B cell (primary cell): Measurements from ENCODE around the gene IRAK2. TPM values are rescaled to one million over a fixed set of nuclear protein-coding genes. Genes with fewer than 3 reads are reported as not detected.

Experiments
- ATAC-seq: fragments of 200-7000 bp; cut with Tn5 transposase; one replicate; pipeline ENCODE4 v1.10.0; 2021; ENCODE audit warnings: low read depth, mild to moderate bottlenecking, moderate number of reproducible peaks, moderate library complexity
- CTCF ChIA-PET: fragments of 350-600 bp; sonication (Branson Sonifier 250); formaldehyde crosslinking; loops from one replicate; lab custom pipeline; 2021; ENCODE audit warnings: antibody characterized with exemption, inconsistent platforms; lab: Charles Lee
- POLR2A ChIA-PET: fragments of 350-600 bp; sonication (Branson Sonifier 250); formaldehyde crosslinking; loops from one replicate; lab custom pipeline; 2021; ENCODE audit warnings: antibody characterized with exemption; lab: Charles Lee
- DNase-seq: peaks from one replicate; pipeline ENCODE4 v3.0.0; 2013
- H2AFZ ChIP-seq: 2 replicates; pipeline ENCODE4 v1.6.1; 2012; ENCODE audit warnings: mild to moderate bottlenecking, low read depth, low read length; ENCODE audit not compliant: insufficient read depth, poor library complexity, severe bottlenecking
- H3K27ac ChIP-seq, 2 donors: 1 replicate in 1 of 2; 2 replicates in 1 of 2; pipeline ENCODE4 v1.5.1; 2012 to 2013; ENCODE audit warnings: low read length in 2 of 2, mild to moderate bottlenecking in 2 of 2, moderate library complexity in 1 of 2
- H3K27me3 ChIP-seq, 4 experiments: fragments of 200-600 bp in 1 of 4; sonication (generic) in 1 of 4; replicated peaks in 1 of 4; 1 replicate in 2 of 4; 2 replicates in 2 of 4; pipeline versions ENCODE4 v1.6.1 to v1.7.0; 2013 to 2016; ENCODE audit warnings: low read length in 3 of 4, mild to moderate bottlenecking in 2 of 4, mixed read lengths in 1 of 4, moderate library complexity in 1 of 4; ENCODE audit not compliant: insufficient read depth in 4 of 4, control insufficient read depth in 3 of 4; ENCODE audit errors: control extremely low read depth in 1 of 4
- H3K36me3 ChIP-seq, 2 experiments: replicated peaks in 1 of 2; 1 replicate in 1 of 2; 2 replicates in 1 of 2; pipeline versions ENCODE4 v1.6.1 to v1.7.1; 2013; ENCODE audit warnings: low read length in 1 of 2; ENCODE audit not compliant: insufficient read depth in 2 of 2, control insufficient read depth in 1 of 2; ENCODE audit errors: control extremely low read depth in 1 of 2, extremely low read depth in 1 of 2
- H3K4me1 ChIP-seq, 2 donors: fragments of 200-600 bp in 1 of 2; sonication (generic) in 1 of 2; 1 replicate in 1 of 2; 2 replicates in 1 of 2; pipeline versions ENCODE4 v1.5.1 to v1.6.1; 2013 to 2017; ENCODE audit warnings: low read length in 2 of 2; ENCODE audit not compliant: control insufficient read depth in 2 of 2, insufficient read depth in 2 of 2
- H3K4me2 ChIP-seq: replicated peaks from 2 replicates; pipeline ENCODE3; 2012; ENCODE audit warnings: mild to moderate bottlenecking, low read depth, low read length; ENCODE audit not compliant: poor library complexity, severe bottlenecking
- H3K4me3 ChIP-seq, 5 experiments: fragments of 200-600 bp in 1 of 5; sonication (generic) in 1 of 5; 1 replicate in 3 of 5; 2 replicates in 2 of 5; pipeline versions ENCODE4 v1.5.1 to v1.7.0; 2011 to 2016; ENCODE audit warnings: low read length in 4 of 5, mild to moderate bottlenecking in 4 of 5, low read depth in 2 of 5, control low read depth in 1 of 5, moderate library complexity in 1 of 5; ENCODE audit not compliant: insufficient read depth in 1 of 5; ENCODE audit errors: control extremely low read depth in 1 of 5, extremely low read depth in 1 of 5
- H3K79me2 ChIP-seq: fragments of 200-600 bp; sonication (generic); one replicate; pipeline ENCODE4 v1.6.0; 2016; ENCODE audit warnings: low read length; ENCODE audit not compliant: control insufficient read depth, insufficient read depth
- H3K9ac ChIP-seq: fragments of 200-600 bp; sonication (generic); 2 replicates; pipeline ENCODE4 v1.6.1; 2017; ENCODE audit warnings: mild to moderate bottlenecking, low read length, moderate library complexity
- H3K9me3 ChIP-seq, 3 donors: one replicate each; pipeline versions ENCODE4 v1.6.1 to v1.7.1; 2013; ENCODE audit warnings: low read length in 2 of 3; ENCODE audit not compliant: control insufficient read depth in 2 of 3, insufficient read depth in 1 of 3; ENCODE audit errors: control extremely low read depth in 1 of 3
- H4K20me1 ChIP-seq: 2 replicates; pipeline ENCODE4 v1.6.0; 2012; ENCODE audit warnings: mild to moderate bottlenecking, low read length; ENCODE audit not compliant: insufficient read depth, control insufficient read depth, poor library complexity, severe bottlenecking
- H3K27ac Mint-ChIP-seq: one replicate; pipeline ENCODE4 v1.8.0; 2021; ENCODE audit warnings: mixed read lengths
- H3K27me3 Mint-ChIP-seq: one replicate; pipeline ENCODE4 v1.8.0; 2021; ENCODE audit warnings: mixed read lengths
- H3K4me1 Mint-ChIP-seq: one replicate; pipeline ENCODE4 v1.8.0; 2021; ENCODE audit warnings: mixed read lengths
- H3K4me3 Mint-ChIP-seq: one replicate; pipeline ENCODE4 v1.8.0; 2021; ENCODE audit warnings: mixed read lengths
- H3K9me3 Mint-ChIP-seq: one replicate; pipeline ENCODE4 v1.8.0; 2022; ENCODE audit warnings: mixed read lengths; ENCODE audit not compliant: insufficient read depth
- EZH2 ChIP-seq: IDR thresholded peaks from 2 replicates; pipeline ENCODE4 v1.6.1; 2012; ENCODE audit warnings: borderline replicate concordance, low read depth, mild to moderate bottlenecking, moderate library complexity, low read length; ENCODE audit not compliant: insufficient read depth, poor library complexity, severe bottlenecking
- WGBS: methylation state at CpG from one replicate; pipeline ENCODE4 v1.1.5; 2013; ENCODE audit warnings: missing lambda C conversion rate; ENCODE audit not compliant: insufficient coverage; 5-methylcytosine and 5-hydroxymethylcytosine counted together
- intact Hi-C: fragments of 100-400 bp; cut with micrococcal nuclease; formaldehyde crosslinking; loops from one replicate; pipeline ENCODE4 v1.10.0; 2022
- polyA plus RNA-seq: library from polyadenylated mRNA; depleted of rRNA; stranded (reverse); fragments of >200 nt; gene quantifications from 2 replicates; pipeline ENCODE4 v1.2.3, GENCODE V29; 2012
- total RNA-seq, 2 donors: library from RNA; stranded (reverse); fragments of 120-200 nt in 1 of 2; gene quantifications; 1 replicate in 1 of 2; 2 replicates in 1 of 2; pipeline versions ENCODE4 v1.2.3 to v1.2.4, GENCODE V29; 2013 to 2022
- TF ChIP-seq, protein P1 (sequence below): fragments of 200-600 bp; IDR thresholded peaks from one replicate; pipeline ENCODE4 v1.8.0; 2022; ENCODE audit warnings: antibody characterized with exemption, mild to moderate bottlenecking

Gene IRAK2
- total and polyA plus RNA-seq, 2 donors (not counting 1 experiment from before 2014, with no cell fraction given): 11.8 to 23.2 TPM

DNA sequence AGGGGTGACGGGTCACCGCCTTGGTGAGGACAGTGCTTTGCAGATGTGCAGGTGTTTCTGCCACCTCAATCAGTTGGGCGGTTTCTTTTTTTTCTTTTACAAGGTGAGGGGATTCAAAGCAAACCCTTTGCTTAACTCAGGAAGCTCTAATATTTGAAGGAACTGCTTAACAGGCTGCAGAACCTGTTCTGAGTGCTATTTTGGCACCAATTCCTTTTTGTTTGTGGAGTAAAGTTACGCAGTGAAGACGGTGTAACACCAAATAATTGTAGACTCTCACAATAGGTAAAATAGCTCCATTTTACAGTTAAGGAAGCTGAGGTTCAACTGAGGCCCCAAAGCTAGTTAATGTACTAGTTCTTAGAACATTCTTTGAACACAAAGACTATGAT lies 121.4 kb downstream of the IRAK2 start:
- H2AFZ ChIP-seq: no peak overlapping the region
- no peak overlapping the region for H3K9ac ChIP-seq
- ChIA-PET POLR2A (no interaction called here), CTCF (no interaction called here)
- ATAC-seq: no peak
- H3K79me2 ChIP-seq: no peaks in the 10 kb centered on the region
- no peak overlapping the region for H3K27ac ChIP-seq
- TF ChIP-seq EZH2: no peak
- TF ChIP-seq, protein P1, sequence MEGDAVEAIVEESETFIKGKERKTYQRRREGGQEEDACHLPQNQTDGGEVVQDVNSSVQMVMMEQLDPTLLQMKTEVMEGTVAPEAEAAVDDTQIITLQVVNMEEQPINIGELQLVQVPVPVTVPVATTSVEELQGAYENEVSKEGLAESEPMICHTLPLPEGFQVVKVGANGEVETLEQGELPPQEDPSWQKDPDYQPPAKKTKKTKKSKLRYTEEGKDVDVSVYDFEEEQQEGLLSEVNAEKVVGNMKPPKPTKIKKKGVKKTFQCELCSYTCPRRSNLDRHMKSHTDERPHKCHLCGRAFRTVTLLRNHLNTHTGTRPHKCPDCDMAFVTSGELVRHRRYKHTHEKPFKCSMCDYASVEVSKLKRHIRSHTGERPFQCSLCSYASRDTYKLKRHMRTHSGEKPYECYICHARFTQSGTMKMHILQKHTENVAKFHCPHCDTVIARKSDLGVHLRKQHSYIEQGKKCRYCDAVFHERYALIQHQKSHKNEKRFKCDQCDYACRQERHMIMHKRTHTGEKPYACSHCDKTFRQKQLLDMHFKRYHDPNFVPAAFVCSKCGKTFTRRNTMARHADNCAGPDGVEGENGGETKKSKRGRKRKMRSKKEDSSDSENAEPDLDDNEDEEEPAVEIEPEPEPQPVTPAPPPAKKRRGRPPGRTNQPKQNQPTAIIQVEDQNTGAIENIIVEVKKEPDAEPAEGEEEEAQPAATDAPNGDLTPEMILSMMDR: no peak
- intact Hi-C loops: no loop called here
- Mint-ChIP-seq H3K4me3 (no peak overlapping the region), H3K4me1 (peaks cover 11% of the 10 kb centered on the region), H3K27me3 (no peaks in the 10 kb centered on the region), H3K9me3 (no peaks in the 10 kb centered on the region), H3K27ac (no peak overlapping the region)
- H3K4me1 ChIP-seq: peaks cover 0 to 14% of the 10 kb centered on the region in 2 donors
- H3K36me3 ChIP-seq: peaks cover 0 to 32% of the 10 kb centered on the region in 2 experiments
- no peak for DNase-seq
- H4K20me1 ChIP-seq: no peaks in the 10 kb centered on the region
- WGBS: 100% methylated on average over 2 of the region's 5 CpGs
- H3K27me3 ChIP-seq: no peaks in the 10 kb centered on the region
- no peak overlapping the region for H3K4me3 ChIP-seq
- no peak overlapping the region for H3K4me2 ChIP-seq
- no peaks in the 10 kb centered on the region for H3K9me3 ChIP-seq

DNA sequence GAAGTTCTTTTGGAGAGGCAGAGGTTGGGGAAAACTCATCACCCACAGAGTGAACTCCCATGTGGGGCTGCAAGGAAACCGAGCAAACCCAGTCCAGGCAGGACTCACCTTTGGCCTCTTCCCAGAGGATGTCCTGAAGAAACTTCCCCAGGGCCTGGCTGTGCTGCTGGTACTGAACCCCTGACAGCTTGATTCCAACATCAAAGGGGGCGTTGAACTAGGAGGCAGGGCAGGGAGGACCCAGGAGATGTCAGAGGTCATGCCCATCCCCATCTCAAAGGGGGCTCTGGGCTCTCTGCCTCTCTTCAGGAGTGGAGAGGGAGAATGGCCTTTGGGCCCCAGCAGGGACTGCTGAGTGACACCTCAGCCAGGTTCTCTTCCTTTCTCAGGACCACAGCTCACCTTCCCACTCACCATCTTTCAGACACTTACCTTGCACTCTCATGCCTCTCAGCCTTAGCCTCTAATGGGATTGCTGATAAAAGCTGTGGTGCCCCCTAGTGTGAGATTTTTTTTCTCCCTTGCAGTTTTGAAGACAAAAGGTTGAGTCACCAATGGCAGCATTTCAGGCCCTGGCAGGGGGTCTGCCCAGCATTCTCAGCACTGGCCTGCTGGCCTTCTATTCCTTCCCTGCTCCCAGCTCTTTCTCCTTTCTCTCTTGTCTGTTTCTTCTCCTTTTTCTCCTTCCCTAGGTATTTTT lies 122.0 kb downstream of the IRAK2 start:
- Histone ChIP-seq H3K79me2 (no peaks in the 10 kb centered on the region), H3K27me3 (no peaks in the 10 kb centered on the region), H3K9me3 (no peaks in the 10 kb centered on the region), H3K36me3 (peaks cover 0 to 32% of the 10 kb centered on the region in 2 experiments), H3K4me2 (no peak overlapping the region), H3K27ac (no peak overlapping the region), H3K9ac (no peak overlapping the region), H2AFZ (no peak overlapping the region), H3K4me3 (no peak overlapping the region), H4K20me1 (no peaks in the 10 kb centered on the region), H3K4me1 (peaks cover 3 to 14% of the 10 kb centered on the region in 2 donors)
- peak; percentile 58 for DNase-seq
- WGBS: 80% methylated on average over 2 of the region's 2 CpGs
- ChIA-PET POLR2A (no interaction called here), CTCF (no interaction called here)
- no peak for ATAC-seq
- Mint-ChIP-seq H3K9me3 (no peaks in the 10 kb centered on the region), H3K27me3 (no peaks in the 10 kb centered on the region), H3K27ac (peak overlapping the region; percentile 17), H3K4me3 (no peak overlapping the region), H3K4me1 (peaks cover 17% of the 10 kb centered on the region)
- intact Hi-C loops: no loop called here
- no peak for TF ChIP-seq EZH2
- TF ChIP-seq, protein P1: no peak
